DND-41 (cell line): Measurements from ENCODE around the gene MAPKAPK2.

Experiments used
- ATAC-seq: fragments of 200-7000 bp; cut with Tn5 transposase; 3 replicates; pipeline ENCODE4 v1.9.1; 2021; ENCODE audit warnings: low read depth; ENCODE audit not compliant: insufficient read depth
- DNase-seq: peaks from one replicate; pipeline ENCODE4 v3.0.0-alpha.2; 2020
- H2AFZ ChIP-seq: 2 replicates; pipeline ENCODE4 v1.6.0; 2012; ENCODE audit warnings: low read depth, low read length
- H3K27ac ChIP-seq: 2 replicates; pipeline ENCODE4 v1.5.1; 2012; ENCODE audit warnings: low read length, inconsistent platforms
- H3K27me3 ChIP-seq: fragments of 200-600 bp; sonication (generic); 2 replicates; pipeline ENCODE4 v1.6.0; 2012; ENCODE audit warnings: low read length, mild to moderate bottlenecking, inconsistent platforms; ENCODE audit not compliant: insufficient read depth, poor library complexity
- H3K36me3 ChIP-seq: 2 replicates; pipeline ENCODE4 v1.5.1; 2012; ENCODE audit warnings: low read length, inconsistent platforms; ENCODE audit not compliant: insufficient read depth
- H3K4me1 ChIP-seq: 2 replicates; pipeline ENCODE4 v1.5.1; 2012; ENCODE audit warnings: mild to moderate bottlenecking, low read length; ENCODE audit not compliant: insufficient read depth
- H3K4me2 ChIP-seq: 2 replicates; pipeline ENCODE4 v1.6.0; 2012; ENCODE audit warnings: mild to moderate bottlenecking, moderate library complexity, low read length, inconsistent platforms; ENCODE audit not compliant: insufficient read depth
- H3K4me3 ChIP-seq, 2 experiments: fragments of 200-600 bp in 1 of 2; shearing (Covaris generic) in 1 of 2; 2 replicates each; pipeline ENCODE4 v1.5.1; 2012 to 2016; ENCODE audit warnings: inconsistent platforms in 2 of 2, low read length in 2 of 2, mild to moderate bottlenecking in 2 of 2, low read depth in 1 of 2, moderate library complexity in 1 of 2
- H3K79me2 ChIP-seq: 2 replicates; pipeline ENCODE4 v1.6.0; 2012; ENCODE audit warnings: low read length, inconsistent platforms; ENCODE audit not compliant: insufficient read depth
- H3K9ac ChIP-seq: 2 replicates; pipeline ENCODE4 v1.6.0; 2012; ENCODE audit warnings: low read depth, mild to moderate bottlenecking, inconsistent platforms, low read length, moderate library complexity
- H3K9me3 ChIP-seq: 2 replicates; pipeline ENCODE4 v1.5.1; 2012; ENCODE audit warnings: low read length, moderate library complexity, mild to moderate bottlenecking, inconsistent platforms; ENCODE audit not compliant: insufficient read depth, severe bottlenecking
- H4K20me1 ChIP-seq: 2 replicates; pipeline ENCODE4 v1.6.0; 2012; ENCODE audit warnings: low read length; ENCODE audit not compliant: insufficient read depth
- CTCF ChIP-seq: IDR thresholded peaks from 2 replicates; pipeline ENCODE4 v1.5.1; 2012; ENCODE audit warnings: borderline replicate concordance, low read length, moderate library complexity, mild to moderate bottlenecking; ENCODE audit not compliant: poor library complexity, severe bottlenecking; ENCODE audit errors: extremely low read depth
- EZH2 ChIP-seq: IDR thresholded peaks from 3 replicates; pipeline ENCODE4 v1.6.1; 2012; ENCODE audit warnings: borderline replicate concordance, low read depth, mild to moderate bottlenecking, moderate library complexity, low read length, inconsistent platforms; ENCODE audit not compliant: severe bottlenecking

The MAPKAPK2 gene

GRCh38 chr1:206695733-206696132, 11.0 kb downstream of the MAPKAPK2 start:
- 0 out of 2 replicates have a peak, but pooled peaks cover 3% of the 10 kb centered on the region for H3K36me3 ChIP-seq
- peaks cover 70% of the 10 kb centered on the region for H4K20me1 ChIP-seq
- H3K79me2 ChIP-seq = peaks cover 56% of the 10 kb centered on the region

GRCh38 chr1:206696812-206697585, 12.3 kb downstream of the MAPKAPK2 start:
- DNase-seq = no peak
- H4K20me1 ChIP-seq = peaks cover 62% of the 10 kb centered on the region
- ATAC-seq = no peak
- H3K9ac ChIP-seq = no peak overlapping the region
- H3K4me3 ChIP-seq = no peak overlapping the region
- peaks cover 56% of the 10 kb centered on the region for H3K79me2 ChIP-seq
- H3K4me2 ChIP-seq = no peak overlapping the region
- TF ChIP-seq EZH2 = no peak
- no peak for TF ChIP-seq CTCF
- no peaks in the 10 kb centered on the region for H3K9me3 ChIP-seq
- H3K27ac ChIP-seq = no peak overlapping the region
- H2AFZ ChIP-seq = no peak overlapping the region
- H3K4me1 ChIP-seq = no peaks in the 10 kb centered on the region
- H3K27me3 ChIP-seq = no peaks in the 10 kb centered on the region
- 0 out of 2 replicates have a peak, but pooled peaks cover 3% of the 10 kb centered on the region for H3K36me3 ChIP-seq

More at GRCh38 chr1:206695733-206696132, 11.0 kb downstream of the MAPKAPK2 start:
- H3K4me3 ChIP-seq = no peak overlapping the region
- no peaks in the 10 kb centered on the region for H3K27me3 ChIP-seq
- no peak overlapping the region for H3K9ac ChIP-seq
- no peaks in the 10 kb centered on the region for H3K9me3 ChIP-seq
- no peak for DNase-seq
- no peak for TF ChIP-seq CTCF
- TF ChIP-seq EZH2 = no peak
- no peak overlapping the region for H3K27ac ChIP-seq
- no peak overlapping the region for H2AFZ ChIP-seq
- H3K4me1 ChIP-seq = no peaks in the 10 kb centered on the region
- no peak overlapping the region for H3K4me2 ChIP-seq
- ATAC-seq = no peak

- H3K27me3 ChIP-seq = no peaks in the 10 kb centered on the region
- H3K79me2 ChIP-seq = peaks cover 55% of the 10 kb centered on the region; the same call in 1 of the 2 replicates
- H3K27ac ChIP-seq = no peak overlapping the region
- DNase-seq (no peak), ATAC-seq (no peak)
- no peak overlapping the region for H3K4me2 ChIP-seq
- H3K4me3 ChIP-seq = no peak overlapping the region
- 0 out of 2 replicates have a peak, but pooled peaks cover 3% of the 10 kb centered on the region for H3K36me3 ChIP-seq
- H3K9me3 ChIP-seq = no peaks in the 10 kb centered on the region
- H4K20me1 ChIP-seq = peaks cover 61% of the 10 kb centered on the region
- TF ChIP-seq EZH2 = no peak
- TF ChIP-seq CTCF = no peak
- H3K9ac ChIP-seq = no peak overlapping the region
- H2AFZ ChIP-seq = no peak overlapping the region
- H3K4me1 ChIP-seq = no peaks in the 10 kb centered on the region
Observed at GRCh38 chr1:206698011-206698410, 13.3 kb downstream of the MAPKAPK2 start.
